ENCODE measurements around the gene GSTCD.

DNA sequence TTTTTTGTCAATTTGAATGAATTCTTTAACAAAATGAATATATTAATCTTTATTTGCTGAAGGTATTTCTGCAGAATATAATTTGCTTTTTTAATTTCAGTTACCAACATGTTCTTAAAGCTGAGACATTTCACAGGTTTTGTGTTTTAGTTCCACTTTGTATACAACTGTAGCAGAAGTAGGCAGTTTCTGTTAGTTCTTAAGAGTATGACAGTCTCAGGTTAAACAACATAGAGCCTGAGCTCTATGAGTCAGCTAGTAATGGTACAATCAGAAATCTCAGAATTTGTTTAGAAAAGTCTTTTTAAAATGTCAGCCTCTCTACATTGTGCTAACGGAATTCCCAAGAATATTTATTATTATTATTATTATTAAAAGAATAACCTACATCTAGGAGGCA, 50.4 kb downstream of the GSTCD start:
- TF ChIP-seq, protein P1, sequence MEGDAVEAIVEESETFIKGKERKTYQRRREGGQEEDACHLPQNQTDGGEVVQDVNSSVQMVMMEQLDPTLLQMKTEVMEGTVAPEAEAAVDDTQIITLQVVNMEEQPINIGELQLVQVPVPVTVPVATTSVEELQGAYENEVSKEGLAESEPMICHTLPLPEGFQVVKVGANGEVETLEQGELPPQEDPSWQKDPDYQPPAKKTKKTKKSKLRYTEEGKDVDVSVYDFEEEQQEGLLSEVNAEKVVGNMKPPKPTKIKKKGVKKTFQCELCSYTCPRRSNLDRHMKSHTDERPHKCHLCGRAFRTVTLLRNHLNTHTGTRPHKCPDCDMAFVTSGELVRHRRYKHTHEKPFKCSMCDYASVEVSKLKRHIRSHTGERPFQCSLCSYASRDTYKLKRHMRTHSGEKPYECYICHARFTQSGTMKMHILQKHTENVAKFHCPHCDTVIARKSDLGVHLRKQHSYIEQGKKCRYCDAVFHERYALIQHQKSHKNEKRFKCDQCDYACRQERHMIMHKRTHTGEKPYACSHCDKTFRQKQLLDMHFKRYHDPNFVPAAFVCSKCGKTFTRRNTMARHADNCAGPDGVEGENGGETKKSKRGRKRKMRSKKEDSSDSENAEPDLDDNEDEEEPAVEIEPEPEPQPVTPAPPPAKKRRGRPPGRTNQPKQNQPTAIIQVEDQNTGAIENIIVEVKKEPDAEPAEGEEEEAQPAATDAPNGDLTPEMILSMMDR (IDR thresholded peaks at IDR 0.05; ENCODE audit: borderline replicate concordance, extremely low read depth, low read length, poor library complexity, severe bottlenecking) = no peak
- TF ChIP-seq EZH2 (IDR thresholded peaks at IDR 0.05; ENCODE audit: borderline replicate concordance, low read depth, low read length, severe bottlenecking) = no peak
